NOMO-1 treated with DMSO at 0.1 percent for 48 hours (cell line): Measurements from ENCODE around the gene CD3E.

ENCODE experiments used
- DNase-seq: peaks from one replicate; lab custom pipeline; 2025; ENCODE audit not compliant: unreplicated experiment; lab: John Stamatoyannopoulos, UW

The CD3E gene

DNA sequence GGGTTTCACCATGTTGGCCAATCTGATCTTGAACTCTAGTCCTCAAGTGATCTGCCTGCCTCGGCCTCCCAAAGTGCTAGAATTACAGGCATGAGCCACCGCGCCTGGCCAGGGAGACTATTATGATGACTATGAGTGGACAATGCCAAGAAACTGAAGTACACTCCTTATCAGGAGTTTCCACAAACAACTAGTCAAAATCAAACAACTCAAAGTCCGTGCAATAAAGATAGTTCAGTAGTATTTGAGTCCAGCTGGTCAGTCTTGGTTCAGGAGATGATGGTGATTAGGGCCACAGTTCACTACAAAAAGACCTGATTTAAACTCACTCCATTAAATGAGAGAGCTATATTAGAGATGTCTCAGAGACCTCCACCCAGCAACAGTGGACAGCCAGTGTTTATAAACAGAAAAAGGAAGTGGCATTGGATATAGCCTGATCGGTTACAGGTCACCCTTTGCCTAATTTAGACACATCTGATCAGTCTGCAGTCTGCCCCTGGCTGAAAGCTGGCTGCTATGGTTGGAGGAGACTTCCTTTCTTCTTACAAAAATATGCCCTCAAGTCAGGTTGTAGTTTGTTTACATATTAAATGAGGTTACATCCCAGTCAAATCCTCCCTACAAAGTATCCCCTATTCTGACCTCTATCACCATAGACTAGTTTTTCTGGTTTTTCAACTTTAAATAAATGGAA lies 17.0 kb downstream of the CD3E start:
- DNase-seq, result peak; percentile 75

GRCh38 chr11:118322721-118323120 lies 18.2 kb downstream of the CD3E start:
- DNase-seq, result no peak

DNA sequence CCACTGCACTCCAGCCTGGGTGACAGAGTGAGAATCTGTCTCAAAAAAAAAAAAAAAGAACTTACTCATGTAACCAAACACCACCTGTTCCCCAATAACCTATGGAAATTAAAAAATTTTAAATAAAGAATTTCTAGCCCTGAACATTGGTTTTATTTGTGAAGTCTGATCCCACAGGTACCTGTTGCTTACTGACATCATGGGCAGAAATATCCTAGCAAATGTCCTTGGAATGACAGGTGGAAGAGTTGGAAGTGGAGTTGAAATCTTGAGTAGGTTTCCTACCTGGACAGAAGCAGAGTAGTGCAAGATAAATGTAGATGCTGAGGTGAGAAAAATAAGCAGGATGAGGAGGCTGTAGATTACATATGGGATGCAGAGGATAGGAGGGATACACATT lies 20.8 kb downstream of the CD3E start:
- no peak for DNase-seq

- DNase-seq, result no peak
Measured at GRCh38 chr11:118328745-118329144, 24.2 kb downstream of the CD3E start.

DNA sequence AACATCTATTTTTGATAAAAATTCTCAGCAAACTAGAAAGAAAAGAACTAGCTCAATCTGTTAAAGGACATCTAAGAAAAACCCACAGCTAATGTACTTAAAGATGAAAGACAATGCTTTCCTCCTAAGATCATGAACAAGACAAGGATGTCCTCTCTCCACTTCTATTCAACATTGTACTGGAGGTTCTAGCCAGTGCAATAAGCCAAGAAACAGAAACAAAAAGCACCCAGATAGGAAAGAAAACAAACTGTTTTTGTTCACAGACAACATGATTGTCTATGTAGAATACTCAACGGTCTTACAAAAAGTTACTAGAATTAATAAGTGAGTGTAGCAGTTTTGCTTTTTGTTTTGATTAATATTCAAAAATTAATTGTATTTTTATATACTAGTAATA lies 30.2 kb downstream of the CD3E start:
- DNase-seq, result no peak

DNA sequence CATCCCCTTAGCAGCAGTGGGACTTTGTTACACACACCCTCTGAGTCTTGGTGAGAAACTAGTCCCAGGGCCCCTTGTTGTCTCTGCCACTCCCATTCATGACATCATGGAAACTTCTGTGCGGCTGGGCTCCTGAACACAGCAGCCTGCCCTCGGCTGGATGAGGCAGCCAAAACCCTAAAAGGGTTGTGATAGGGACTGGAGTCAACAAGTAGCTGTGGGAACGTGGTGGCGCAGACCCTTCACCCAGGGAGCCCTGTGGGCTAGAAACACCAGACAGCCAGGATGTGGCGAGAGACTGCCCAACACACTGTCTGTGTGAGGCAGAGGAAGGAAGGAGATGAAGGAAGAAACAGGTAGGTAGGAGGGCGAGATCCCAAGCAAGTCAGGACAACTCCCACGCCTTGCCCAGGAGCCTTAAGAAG lies 34.1 kb downstream of the CD3E start:
- DNase-seq, result no peak

- no peak for DNase-seq
Measured at GRCh38 chr11:118339281-118339961, 34.9 kb downstream of the CD3E start.

DNA sequence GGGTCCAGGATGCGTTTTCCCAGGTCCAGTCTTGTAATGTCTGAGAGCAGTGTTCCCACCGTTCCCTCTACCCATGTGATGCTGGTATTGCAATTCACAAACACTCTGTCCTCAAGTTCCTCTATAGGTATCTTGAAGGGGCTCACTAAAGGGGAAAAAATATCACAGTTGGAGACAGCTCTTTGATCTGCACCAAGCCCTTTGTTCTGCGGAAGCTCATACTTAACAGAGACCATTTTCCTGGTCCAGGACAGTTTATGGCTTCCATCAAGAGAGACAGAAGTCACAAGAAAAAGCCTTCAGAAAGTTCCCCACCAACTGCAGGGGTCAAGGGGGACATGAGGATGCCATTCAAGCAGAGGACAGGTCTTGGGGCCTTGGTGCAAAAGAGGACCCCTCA lies 35.9 kb downstream of the CD3E start:
- DNase-seq, result no peak

- no peak for DNase-seq
Measured at GRCh38 chr11:118341261-118341660, 36.7 kb downstream of the CD3E start.

DNA sequence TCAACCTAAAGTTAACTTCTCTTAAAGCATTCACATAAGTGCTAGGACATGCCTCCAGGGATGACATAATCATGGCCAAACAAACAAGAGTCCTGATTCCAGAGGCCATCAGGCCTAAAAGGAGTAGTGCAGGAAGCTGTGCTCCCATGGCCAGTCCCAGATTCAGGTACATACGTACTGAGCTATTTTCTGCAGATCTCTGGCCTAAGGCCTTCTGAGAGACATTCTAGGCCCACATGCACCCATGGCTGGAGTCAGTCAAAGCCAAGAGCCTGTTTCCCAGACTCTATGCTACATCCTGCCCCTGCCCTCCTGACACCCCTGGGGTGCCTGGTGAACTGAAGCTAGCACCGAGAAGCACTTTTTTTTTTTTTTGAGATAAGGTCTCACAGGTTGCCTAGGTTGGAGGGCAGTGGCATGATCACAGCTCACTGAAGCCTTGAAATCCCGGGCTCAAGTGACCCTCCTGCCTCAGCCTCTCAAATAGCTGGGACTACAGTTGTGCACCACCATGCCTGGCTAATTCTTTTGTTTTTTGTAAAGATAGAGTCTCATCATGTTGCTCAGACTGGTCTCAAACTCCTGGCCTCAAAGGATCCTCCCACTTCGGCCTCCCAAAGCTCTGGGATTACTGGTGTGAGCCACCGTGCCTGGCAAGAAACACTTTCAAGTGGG lies 37.4 kb downstream of the CD3E start:
- no peak for DNase-seq

DNA sequence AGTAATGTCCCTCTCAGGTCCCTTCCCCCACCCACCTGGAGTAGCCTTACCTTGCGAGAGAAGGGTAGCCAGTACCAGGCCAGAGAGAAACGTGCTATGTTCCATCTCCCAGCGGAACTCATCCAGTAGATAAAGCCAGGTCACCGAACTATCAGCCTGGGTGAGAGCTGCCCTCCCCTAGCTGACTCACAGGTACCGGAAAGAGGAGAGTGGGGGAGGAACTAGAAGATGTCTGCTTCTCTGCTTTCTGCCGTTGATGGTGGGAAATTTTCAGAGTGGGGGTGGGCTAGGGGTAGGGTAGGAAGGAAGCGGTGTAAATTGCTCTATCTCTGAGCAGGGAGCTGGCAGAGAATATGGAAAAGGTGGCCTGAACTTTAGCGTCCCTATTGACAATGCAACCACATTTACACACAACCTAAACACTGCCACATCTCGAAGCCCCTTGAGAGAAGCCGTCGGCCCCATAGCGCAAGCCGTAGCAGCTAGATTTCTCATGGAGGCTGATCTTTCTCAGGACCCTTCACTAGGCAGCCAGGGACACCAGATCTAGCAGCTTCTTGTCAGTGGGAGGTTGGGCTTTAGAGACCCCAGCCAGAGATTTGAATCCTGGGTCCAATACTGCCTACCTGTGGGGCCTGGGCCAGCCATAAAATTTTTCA lies 38.1 kb downstream of the CD3E start, which contains the start of gene CD3D:
Gene CD3D, minus strand, starts transcription at position 203 of the 659 bp plus-strand sequence. Its CDS starts 98 bp downstream, at position 105.
- no peak for DNase-seq

DNA sequence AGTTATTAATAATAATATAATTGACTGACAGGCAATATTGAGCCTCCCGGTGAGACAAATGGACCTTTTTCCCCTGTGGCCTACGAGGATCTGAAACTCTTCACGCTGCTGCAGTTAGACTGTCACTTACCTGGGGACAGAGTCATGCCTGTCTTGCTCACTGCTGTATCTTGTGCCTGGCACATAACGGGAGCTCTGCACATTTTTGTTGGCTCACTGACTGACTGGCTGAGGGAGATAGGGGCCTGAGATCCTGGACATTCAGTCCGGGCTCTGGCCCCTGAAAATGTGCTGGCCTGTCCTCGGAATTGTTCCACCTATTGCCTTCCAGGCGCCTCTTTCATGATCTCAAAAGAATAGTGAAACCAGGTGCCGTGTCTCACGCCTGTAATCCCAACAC lies 38.7 kb downstream of the CD3E start:
- no peak for DNase-seq

DNA sequence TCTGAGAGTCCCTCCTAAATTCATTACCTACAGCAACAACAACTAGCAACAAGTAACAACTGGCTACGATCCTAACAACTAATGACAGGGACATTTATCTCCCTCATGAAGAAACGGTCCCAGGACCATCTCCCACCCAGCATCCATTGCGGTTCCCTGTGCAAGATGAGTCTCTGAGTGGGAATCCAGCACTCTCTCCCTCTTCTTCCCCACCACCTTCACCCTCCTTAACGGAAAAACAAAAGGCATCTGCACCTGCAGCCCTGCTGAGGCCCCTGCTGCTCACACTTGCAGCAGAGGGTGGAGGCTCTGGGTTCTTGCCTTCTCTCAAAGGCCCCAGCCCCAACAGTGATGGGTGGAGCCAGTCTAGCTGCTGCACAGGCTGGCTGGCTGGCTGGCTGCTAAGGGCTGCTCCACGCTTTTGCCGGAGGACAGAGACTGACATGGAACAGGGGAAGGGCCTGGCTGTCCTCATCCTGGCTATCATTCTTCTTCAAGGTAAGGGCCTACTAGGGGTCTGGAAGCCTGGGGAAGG lies 39.5 kb downstream of the CD3E start, which contains the start of gene CD3G:
Gene CD3G, plus strand, starts transcription at position 364 of the 535 bp plus-strand sequence. Its CDS starts 80 bp downstream, at position 444.
- no peak for DNase-seq

DNA sequence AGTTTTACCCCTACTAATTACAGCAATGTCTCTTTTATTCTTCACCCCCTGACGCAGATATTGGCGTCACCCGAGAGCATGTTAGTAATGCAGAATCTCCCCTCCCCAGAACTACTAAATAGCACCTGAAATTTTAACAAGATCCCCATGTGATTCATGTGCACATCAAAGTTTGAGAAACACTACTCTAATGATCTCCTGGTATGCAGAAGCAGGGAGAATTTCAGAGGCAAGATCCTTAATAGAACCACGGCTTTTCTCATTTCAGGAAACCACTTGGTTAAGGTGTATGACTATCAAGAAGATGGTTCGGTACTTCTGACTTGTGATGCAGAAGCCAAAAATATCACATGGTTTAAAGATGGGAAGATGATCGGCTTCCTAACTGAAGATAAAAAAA lies 44.9 kb downstream of the CD3E start:
- no peak for DNase-seq

DNA sequence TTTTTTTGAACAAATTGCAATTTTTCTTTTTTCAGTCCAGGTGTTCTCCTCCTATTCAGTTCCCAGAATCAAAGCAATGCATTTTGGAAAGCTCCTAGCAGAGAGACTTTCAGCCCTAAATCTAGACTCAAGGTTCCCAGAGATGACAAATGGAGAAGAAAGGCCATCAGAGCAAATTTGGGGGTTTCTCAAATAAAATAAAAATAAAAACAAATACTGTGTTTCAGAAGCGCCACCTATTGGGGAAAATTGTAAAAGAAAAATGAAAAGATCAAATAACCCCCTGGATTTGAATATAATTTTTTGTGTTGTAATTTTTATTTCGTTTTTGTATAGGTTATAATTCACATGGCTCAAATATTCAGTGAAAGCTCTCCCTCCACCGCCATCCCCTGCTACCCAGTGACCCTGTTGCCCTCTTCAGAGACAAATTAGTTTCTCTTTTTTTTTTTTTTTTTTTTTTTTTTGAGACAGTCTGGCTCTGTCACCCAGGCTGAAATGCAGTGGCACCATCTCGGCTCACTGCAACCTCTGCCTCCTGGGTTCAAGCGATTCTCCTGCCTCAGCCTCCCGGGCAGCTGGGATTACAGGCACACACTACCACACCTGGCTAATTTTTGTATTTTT lies 48.7 kb downstream of the CD3E start:
- DNase-seq, result peak; percentile 21

DNA sequence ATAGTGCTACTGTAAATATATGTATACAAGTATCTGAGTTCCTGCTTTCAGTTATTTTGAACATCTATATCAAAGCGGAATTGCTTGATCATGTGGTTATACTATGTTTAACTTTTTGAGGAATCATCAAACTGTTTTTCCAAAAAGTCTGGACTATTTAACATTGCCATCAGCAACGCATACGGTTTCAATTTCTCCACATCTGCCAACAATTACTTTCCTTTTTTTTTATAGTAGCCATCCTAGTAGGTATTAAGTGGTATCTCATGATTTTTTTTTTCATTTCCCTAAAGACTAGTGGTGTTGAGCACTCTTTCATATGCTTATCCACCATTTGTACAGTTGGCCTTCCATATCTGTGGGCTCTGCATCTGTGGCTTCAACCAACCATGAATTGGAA lies 53.5 kb downstream of the CD3E start:
- DNase-seq, result no peak

DNA sequence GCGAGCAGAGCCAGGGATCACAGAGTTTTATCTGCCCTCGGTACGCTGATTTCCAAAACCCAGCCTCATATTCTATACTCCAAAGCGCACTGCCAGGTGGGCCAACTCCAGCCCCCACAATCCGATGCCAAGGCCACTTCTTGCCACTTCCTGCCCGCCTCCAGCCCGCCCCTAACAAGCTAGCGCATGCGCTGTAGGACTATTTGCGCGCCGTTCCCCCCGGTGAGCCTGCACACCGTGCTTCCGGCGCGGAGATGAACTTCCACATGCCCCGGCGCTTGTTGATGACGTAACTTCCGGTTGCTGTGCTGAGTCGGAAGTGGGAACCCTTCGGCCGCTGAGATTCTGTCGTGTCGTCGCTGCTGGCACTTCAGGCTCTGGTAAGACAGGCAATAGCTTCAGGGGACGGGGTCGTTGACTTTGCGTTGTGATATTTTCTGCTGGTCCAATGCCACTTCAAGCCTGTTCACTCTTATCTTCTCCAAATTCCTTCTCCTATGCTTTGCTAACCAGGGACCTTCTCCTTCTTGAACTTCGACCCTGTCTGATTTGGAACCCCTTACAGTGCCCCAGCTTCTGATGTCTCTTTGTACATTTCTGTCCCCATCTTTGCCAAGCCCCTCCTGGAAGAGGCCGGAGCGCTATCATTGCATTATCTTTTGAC lies 54.9 kb downstream of the CD3E start, which contains the start of gene UBE4A:
Gene UBE4A, plus strand, starts transcription at position 306 of the 664 bp plus-strand sequence. CDS start 5,481 bp downstream, outside the sequence.
- peak; percentile 89 for DNase-seq

DNA sequence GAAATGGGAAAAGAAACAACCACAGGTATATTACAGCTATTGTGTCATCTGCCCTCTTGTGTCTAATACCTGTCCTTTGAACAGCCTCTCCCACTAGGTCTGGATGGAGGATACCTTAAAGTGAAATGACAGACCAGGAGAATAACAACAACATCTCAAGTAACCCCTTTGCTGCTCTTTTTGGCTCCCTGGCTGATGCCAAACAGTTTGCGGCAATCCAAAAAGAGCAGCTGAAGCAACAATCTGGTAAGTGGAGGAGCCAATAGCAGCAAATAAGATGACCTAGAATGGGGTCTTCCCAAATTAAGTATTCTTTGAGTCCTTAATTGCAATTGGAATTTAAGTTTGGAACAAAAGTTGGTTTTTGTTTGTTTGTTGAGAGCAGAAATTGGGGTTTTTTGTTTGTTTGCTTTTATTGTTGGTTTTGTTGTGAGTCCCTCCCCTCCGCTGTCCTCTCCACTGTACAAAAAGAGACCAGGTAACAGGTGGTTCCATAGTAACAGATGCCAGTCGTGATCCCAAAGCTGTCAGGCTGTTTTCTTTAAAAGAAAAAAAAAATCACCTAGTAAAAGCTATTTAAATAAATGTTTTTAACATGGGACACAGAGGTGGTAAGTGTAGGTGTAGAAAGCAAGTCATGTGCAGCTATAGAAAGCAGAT lies 60.6 kb downstream of the CD3E start:
- no peak for DNase-seq
